NCI-H460 (cell line): Measurements from ENCODE around the gene PTGES2. TPM values are rescaled to one million over a fixed set of nuclear protein-coding genes. Genes with fewer than 3 reads are reported as not detected.

Experiments
- DNase-seq: peaks from one replicate; pipeline ENCODE4 v3.0.0-alpha.2; 2016; ENCODE audit warnings: low read depth; ENCODE audit errors: extremely low read depth
- total RNA-seq: library from RNA; depleted of rRNA; stranded (reverse); fragments of >200 nt; shearing (Covaris generic); gene quantifications from 2 replicates; pipeline ENCODE4 v1.2.3, GENCODE V29; 2014

Gene PTGES2
- total RNA-seq, 1 experiment from 2014 or later, result 76.6 TPM

- DNase-seq, result no peak
Measured at GRCh38 chr9:128106181-128106939, 21.2 kb downstream of the PTGES2 start.

- no peak for DNase-seq
Measured at GRCh38 chr9:128105538-128106175, 21.9 kb downstream of the PTGES2 start.

- no peak for DNase-seq
Measured at GRCh38 chr9:128104171-128104618, 23.3 kb downstream of the PTGES2 start.

- no peak for DNase-seq
Measured at GRCh38 chr9:128103589-128103962, 24.0 kb downstream of the PTGES2 start.

- DNase-seq, result peak; percentile 46
Measured at GRCh38 chr9:128102861-128103588, 24.5 kb downstream of the PTGES2 start.

GRCh38 chr9:128102196-128102595 is 25.3 kb downstream of the PTGES2 start:
- no peak for DNase-seq

- DNase-seq, result no peak
Measured at GRCh38 chr9:128101690-128102089, 25.8 kb downstream of the PTGES2 start.

- DNase-seq, result no peak
Measured at GRCh38 chr9:128101231-128101661, 26.3 kb downstream of the PTGES2 start.

GRCh38 chr9:128100581-128100980 is 26.9 kb downstream of the PTGES2 start:
- no peak for DNase-seq

GRCh38 chr9:128099932-128100491 is 27.5 kb downstream of the PTGES2 start:
- DNase-seq, result no peak

GRCh38 chr9:128099231-128099931 is 28.1 kb downstream of the PTGES2 start:
- DNase-seq, result no peak

GRCh38 chr9:128098297-128099230 is 29.0 kb downstream of the PTGES2 start:
- DNase-seq, result peak; percentile 96

- DNase-seq, result no peak
Measured at GRCh38 chr9:128097543-128098296, 29.8 kb downstream of the PTGES2 start.

GRCh38 chr9:128096616-128097536 is 30.7 kb downstream of the PTGES2 start:
- DNase-seq, result no peak

- DNase-seq, result no peak
Measured at GRCh38 chr9:128094950-128095544, 32.5 kb downstream of the PTGES2 start.

GRCh38 chr9:128094166-128094949 is 33.2 kb downstream of the PTGES2 start:
- DNase-seq, result peak; percentile 83
